HG02588 (cell line): Measurements from ENCODE around the gene VPS37D.
A peak's percentile ranks its signal among the peaks of the same experiment; 100 is the strongest.
"Not testable (repeated sequence)": the region's sequence is repeated elsewhere in the genome, so short reads cannot be mapped to it uniquely, and the experiment has no call there.

Source experiments
- ATAC-seq: cut with Tn5 transposase; IDR thresholded peaks from one replicate; pipeline ENCODE4 v1.9.1; 2021; ENCODE audit warnings: mild to moderate bottlenecking, moderate library complexity; ENCODE audit not compliant: unreplicated experiment

The VPS37D gene, protein sequence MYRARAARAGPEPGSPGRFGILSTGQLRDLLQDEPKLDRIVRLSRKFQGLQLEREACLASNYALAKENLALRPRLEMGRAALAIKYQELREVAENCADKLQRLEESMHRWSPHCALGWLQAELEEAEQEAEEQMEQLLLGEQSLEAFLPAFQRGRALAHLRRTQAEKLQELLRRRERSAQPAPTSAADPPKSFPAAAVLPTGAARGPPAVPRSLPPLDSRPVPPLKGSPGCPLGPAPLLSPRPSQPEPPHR

DNA sequence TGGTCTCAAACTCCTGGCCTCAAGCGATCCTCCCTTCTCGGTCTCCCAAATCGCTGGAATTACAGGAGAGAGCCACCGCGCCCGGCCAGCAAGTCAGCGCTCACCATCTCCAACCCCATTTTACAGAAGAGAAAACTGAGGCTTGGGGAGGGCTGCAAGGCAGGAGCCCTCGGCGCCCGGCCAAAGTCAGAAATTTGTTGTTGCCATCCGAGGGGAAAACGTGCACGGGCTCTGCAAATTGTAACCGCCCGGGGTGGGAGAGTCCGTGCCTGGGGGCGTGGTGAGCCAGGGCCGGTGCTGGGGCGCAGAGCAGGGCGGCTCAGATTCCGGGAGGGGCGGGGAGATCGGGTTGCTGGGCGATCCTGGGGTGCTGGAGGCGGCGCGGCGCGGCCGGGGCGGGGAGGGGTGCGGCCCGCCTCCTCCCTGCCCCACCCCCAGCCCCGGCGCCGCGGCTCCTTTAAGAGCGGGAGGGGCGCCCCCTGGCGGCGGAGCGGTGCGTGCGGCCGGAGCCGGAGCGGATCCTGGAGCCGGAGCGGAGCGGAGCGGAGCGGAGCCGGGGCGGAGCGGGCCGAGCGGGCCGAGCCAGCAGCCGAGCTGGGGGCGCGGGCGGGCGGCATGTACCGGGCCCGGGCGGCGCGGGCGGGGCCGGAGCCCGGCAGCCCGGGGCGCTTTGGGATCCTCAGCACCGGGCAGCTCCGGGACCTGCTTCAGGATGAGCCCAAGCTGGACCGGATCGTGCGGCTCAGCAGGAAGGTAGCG is at the start of gene VPS37D:
Gene VPS37D (plus strand): TSS at position 488 of the 759 bp plus-strand sequence. CDS start 128 bp downstream, at position 616.
- ATAC-seq = peak; percentile 92

- no peak for ATAC-seq
These were observed 49.1 kb upstream of the VPS37D start for GRCh38 chr7:73618538-73618937.

DNA sequence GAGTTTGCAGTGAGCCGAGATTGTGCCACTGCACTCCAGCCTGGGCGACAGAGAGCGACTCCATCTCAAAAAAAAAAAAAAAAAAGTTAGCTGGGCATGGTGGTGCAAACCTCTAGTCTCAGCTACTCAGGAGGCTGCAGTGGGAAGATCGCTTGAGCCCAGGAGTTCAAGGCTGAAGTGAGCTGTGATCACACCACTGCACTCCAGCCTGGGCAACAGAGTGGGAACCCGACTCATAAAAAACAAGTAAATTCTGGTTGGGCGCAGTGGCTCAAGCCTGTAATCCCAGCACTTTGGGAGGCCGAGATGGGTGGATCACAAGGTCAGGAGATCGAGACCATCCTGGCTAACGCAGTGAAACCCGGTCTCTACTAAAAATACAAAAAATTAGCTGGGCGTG is 48.2 kb upstream of the VPS37D start:
- ATAC-seq = not testable (repeated sequence)

DNA sequence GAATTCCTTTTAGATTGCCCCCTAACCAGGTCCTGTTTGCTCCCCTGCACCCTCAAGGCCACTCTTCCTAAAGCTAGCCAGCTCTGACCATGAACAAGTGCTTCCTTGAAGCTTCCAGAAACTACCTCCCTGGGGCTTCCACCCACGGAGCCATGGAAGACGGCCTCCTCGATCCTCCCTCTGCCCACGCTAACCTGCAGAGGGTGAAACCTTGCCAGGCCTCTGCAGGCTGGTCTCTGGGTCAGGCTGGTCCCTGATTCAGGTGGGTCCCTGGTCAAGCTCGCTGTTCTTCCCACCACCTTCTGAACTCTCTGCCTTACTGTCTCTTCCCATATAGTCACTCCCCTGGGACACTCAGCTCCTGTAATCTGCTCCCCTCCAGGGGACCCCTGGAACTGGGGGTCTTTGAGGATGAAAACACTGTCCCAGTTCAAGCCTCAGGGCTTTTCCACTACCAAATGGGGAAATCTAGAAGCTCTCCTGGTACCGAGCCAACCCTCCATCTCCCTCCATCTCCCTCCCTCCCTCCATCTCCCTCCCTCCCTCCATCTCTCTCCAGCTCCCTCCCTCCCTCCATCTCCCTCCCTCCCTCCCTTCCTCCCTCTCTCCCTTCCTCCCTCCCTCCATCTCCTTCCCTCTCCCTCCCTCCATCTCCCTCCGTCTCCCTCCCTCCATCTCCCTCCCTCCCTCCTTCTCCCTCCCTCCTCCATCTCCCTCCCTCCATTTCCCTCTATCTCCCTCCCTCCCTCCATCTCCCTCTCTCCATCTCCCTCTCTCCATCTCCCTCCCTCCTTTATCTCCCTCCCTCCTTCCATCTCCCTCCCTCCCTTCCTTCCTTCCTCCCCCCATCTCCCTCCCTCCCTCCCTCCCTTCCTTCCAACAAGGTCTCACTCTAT is 46.2 kb upstream of the VPS37D start:
- ATAC-seq = no peak

DNA sequence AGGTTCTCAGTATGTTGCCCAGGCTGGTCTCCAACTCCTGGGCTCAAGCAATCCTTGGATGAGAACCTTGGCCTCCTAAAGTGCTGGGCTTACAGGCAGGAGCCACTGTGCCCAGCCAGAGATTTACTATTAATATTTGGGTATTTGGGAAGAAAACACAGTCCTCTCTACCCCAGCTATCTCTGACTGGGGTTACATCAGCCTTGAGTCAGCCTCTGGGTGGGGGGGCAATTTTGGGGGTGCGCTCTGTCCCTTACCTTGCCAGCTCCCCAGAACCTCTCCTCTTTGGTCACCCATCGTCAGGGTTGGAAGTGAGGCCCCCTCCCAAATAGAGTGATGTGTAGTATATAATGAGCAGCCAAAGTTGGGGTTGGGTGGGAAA is 45.1 kb upstream of the VPS37D start:
- ATAC-seq = no peak

- ATAC-seq = no peak
These were observed 44.5 kb upstream of the VPS37D start for GRCh38 chr7:73622909-73623797.

GRCh38 chr7:73623798-73624668 is 43.6 kb upstream of the VPS37D start, which contains the start of gene MLXIPL:
TSS of gene MLXIPL (minus strand) at chr7:73624522. CDS start at chr7:73624492, 30 bp downstream.
- ATAC-seq = no peak

DNA sequence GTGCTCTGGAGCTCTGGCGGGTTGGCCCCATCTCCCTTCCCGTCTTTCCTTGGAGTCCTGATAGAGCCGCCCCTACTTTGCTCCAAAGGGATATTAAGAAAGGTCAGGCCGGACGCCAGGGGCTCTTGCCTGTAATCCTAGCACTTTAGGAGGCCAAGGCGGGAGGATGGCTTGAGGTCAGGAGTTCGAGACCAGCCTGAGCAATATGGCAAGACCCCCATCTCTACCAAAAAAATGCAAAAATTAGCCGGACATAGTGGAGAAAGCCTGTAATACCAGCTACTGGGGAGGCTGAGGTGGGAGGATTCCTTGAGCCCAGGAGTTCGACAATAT is 43.0 kb upstream of the VPS37D start:
- no peak for ATAC-seq

GRCh38 chr7:73625276-73625675 is 42.4 kb upstream of the VPS37D start:
- no peak for ATAC-seq

DNA sequence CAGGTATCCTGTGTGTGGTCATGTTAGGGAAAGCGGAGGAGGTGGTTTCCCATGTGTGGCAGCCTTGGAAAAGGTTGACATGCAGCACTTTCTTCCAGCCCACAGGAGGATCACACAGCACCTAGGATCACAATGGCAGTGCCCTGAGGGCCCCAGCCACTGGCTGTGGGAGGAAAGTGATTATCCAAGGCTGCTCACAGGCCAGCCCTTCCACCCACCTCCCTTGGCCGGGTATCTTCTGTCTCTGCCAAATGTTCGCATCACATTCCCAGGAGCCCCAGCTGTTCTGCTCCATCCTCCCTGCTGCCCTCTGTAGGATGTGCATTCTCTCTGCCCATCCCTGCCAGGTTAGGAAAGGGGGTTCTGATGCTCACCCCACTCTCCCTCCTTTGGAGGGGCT is 40.8 kb upstream of the VPS37D start:
- ATAC-seq = no peak

- no peak for ATAC-seq
These were observed 39.1 kb upstream of the VPS37D start for GRCh38 chr7:73628504-73628903.

DNA sequence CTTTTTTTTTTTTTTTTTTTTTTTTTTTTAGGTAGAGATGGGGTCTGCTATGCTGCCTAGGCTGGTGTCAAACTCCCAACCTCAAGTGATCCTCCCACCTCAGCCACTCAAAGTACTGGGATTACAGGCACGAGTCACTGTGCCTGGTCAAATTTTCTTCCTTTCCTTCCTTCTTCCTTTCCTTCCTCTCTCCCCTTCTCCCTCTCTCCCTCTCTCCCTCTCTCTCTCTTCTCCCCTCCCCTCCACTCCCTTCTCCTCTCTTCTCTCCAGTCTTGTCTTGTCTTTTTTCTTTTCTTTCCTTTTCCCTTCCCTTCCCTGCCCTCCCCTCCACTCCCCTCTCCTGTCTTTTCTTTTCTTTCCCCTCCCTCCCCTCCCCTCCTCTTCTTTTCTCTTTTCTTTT is 36.1 kb upstream of the VPS37D start:
- no peak for ATAC-seq

DNA sequence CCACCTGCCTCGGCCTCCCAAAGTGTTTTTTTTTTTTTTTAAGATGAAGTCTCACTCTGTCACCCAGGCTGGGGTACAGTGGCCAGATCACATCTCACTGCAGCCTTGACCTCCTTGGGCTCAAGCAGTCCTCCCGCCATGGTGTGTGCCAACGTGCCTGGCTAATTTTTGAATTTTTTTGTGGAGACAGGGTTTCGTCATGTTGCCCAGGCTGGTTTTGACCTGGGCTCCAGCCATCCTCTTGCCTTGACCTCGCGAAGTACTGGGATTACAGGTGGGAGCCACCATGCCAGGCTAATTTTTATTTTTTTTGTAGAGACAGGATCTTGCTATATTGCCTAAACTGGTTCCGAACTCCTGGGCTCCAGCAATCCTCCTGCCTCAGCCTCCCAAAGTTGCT is 34.3 kb upstream of the VPS37D start:
- ATAC-seq = no peak

DNA sequence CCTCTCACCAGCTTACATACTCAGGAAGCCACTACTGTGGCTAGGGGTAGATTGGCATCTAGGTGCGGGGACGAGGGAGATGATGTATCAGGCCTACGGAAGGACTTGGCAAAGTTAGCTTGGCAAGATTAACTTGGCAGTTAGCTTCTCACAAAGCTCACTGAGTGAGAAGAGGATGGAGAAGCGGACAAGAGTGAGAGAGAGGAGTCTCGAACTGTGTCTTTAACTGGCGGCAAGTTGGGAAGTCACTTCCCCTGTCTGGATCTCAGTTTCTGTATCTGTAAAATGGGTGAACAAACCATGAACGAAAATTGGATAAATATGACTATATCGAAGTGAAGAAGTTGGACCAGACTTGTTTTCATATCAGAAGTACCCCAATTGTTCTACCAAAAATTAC is 33.8 kb upstream of the VPS37D start:
- no peak for ATAC-seq

DNA sequence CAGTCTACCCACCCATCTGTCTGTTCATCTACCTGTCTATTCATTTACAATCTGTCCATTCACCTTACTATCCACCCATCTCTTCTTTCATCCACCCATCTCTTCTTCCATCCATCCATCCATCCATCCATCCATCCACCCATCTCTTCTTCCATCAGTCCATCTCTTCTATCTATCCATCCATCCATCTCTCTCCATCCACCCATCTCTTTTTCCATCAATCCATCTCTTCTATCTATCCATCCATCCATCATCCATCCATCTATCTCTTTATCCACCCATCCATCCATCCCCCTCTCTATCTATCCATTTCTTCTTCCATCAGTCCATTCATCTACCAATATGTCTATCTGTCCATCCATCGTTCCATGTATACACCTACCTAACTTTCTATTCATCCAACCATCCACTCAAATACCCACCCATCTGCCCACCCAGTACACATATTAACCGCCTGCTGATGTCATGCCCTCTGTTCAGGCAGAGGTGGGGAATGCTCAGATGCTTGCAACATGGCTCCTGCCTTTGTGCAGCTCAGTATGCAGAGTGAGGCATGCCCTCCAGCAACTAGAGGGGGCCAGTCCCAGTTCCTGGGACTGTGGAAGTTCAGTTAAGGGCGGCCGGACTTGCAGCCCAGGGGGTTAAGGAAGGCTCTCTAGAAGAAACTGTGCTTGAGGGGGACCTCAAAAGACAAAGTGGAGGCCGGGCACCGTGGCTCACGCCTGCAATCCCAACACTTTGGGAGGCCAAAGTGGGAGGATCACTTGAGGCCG is 32.0 kb upstream of the VPS37D start:
- ATAC-seq = no peak

- ATAC-seq = no peak
These were observed 28.7 kb upstream of the VPS37D start for GRCh38 chr7:73638911-73639310.

GRCh38 chr7:73642834-73643233 is 24.8 kb upstream of the VPS37D start:
- no peak for ATAC-seq

GRCh38 chr7:73644688-73645286 is 22.8 kb upstream of the VPS37D start:
- no peak for ATAC-seq
